ENCODE data around the gene NCAM2.

The NCAM2 gene

DNA sequence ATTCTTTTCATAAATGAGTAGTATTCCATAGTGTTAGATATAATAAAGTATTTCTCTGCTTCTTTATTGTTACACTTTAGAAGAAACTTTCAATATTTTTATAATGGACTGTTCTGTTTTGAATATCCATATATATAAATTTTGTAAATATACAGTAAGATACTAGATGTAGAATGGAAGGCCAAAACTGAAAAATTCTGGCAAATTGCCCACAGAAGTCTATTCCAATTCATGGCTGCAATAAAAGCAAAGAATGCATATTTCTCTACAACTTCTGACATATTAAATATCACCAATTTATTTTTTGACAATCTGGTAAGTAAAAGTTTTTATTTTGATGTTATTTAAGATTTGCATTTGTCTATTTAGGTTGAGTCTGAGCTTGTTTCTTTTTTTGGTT, 532.5 kb downstream of the NCAM2 start:
- no peak for DNase-seq (ENCODE audit: extremely low spot score)
- CTCF ChIA-PET: no interaction called here
- POLR2A ChIA-PET: no interaction called here
- no peak for TF ChIP-seq TARDBP (IDR thresholded peaks at IDR 0.05)
- no peak for TF ChIP-seq SP1 (IDR thresholded peaks at IDR 0.05)
- no peak for TF ChIP-seq NFRKB (IDR thresholded peaks at IDR 0.05)
- no peak for TF ChIP-seq FOXK2 (IDR thresholded peaks at IDR 0.05)
- no peak for TF ChIP-seq FOXM1 (IDR thresholded peaks at IDR 0.05; ENCODE audit: borderline replicate concordance)
- no peak for TF ChIP-seq SUZ12 (IDR thresholded peaks at IDR 0.05)
- no peak for TF ChIP-seq LEF1 (IDR thresholded peaks at IDR 0.05; ENCODE audit: borderline replicate concordance)
- TF ChIP-seq FOXA1 (IDR thresholded peaks at IDR 0.05): no peak
- no peak for TF ChIP-seq ARNT (IDR thresholded peaks at IDR 0.05)
- no peak for TF ChIP-seq ELF4 (IDR thresholded peaks at IDR 0.05)
- TF ChIP-seq, protein P1, sequence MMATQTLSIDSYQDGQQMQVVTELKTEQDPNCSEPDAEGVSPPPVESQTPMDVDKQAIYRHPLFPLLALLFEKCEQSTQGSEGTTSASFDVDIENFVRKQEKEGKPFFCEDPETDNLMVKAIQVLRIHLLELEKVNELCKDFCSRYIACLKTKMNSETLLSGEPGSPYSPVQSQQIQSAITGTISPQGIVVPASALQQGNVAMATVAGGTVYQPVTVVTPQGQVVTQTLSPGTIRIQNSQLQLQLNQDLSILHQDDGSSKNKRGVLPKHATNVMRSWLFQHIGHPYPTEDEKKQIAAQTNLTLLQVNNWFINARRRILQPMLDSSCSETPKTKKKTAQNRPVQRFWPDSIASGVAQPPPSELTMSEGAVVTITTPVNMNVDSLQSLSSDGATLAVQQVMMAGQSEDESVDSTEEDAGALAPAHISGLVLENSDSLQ (IDR thresholded peaks at IDR 0.05): no peak

DNA sequence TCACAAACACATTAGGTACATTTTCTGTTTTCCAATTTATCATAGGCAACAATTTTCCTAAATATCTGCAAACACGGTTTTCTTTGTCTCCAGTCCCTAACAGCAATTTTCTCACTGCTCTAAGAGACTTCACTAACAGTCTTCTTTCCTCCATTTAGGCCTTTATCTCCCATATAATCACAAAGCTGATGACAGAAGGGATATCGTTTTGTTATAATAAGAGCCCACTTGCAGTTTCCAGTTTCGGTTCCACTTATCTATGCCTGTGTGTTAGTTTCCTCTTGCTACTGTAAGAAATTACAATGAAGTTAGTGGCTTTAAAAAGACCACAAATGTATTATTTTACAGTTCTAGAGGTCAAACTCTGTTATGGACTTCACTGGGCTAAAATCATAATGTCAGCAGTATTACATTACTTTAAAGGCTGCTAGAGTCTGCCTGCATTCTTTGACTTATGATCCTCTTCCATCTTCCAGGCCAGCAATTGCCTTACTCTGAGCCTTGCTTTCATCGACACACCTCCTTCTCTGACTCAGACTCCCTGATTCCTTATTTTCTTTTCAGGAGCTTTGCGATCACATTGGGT, 549.3 kb downstream of the NCAM2 start:
- TF ChIP-seq CTBP1 (IDR thresholded peaks at IDR 0.05; ENCODE audit: borderline replicate concordance): no peak
- no peak for TF ChIP-seq L3MBTL2 (conservative IDR thresholded peaks at IDR 0.05)
- no peak for TF ChIP-seq SUZ12 (IDR thresholded peaks at IDR 0.05)
- TF ChIP-seq NFRKB (IDR thresholded peaks at IDR 0.05): no peak
- no peak for TF ChIP-seq FOXA1 (IDR thresholded peaks at IDR 0.05)
- TF ChIP-seq ARNT (IDR thresholded peaks at IDR 0.05): no peak
- TF ChIP-seq LEF1 (IDR thresholded peaks at IDR 0.05; ENCODE audit: borderline replicate concordance): no peak
- TF ChIP-seq ZNF384 (IDR thresholded peaks at IDR 0.05): no peak
- no peak for TF ChIP-seq FOXK2 (IDR thresholded peaks at IDR 0.05)
- no peak for TF ChIP-seq SP1 (IDR thresholded peaks at IDR 0.05)
- TF ChIP-seq, protein P1 (IDR thresholded peaks at IDR 0.05): no peak
- TF ChIP-seq ELF4 (IDR thresholded peaks at IDR 0.05): no peak
- TF ChIP-seq BHLHE40 (IDR thresholded peaks at IDR 0.05; ENCODE audit: borderline replicate concordance): no peak
- no peak for TF ChIP-seq TARDBP (IDR thresholded peaks at IDR 0.05)
- TF ChIP-seq FOXM1 (IDR thresholded peaks at IDR 0.05; ENCODE audit: borderline replicate concordance): no peak
- no peak for TF ChIP-seq HDGF (IDR thresholded peaks at IDR 0.05; ENCODE audit: borderline replicate concordance)
- DNase-seq (ENCODE audit: extremely low spot score): no peak
- ChIA-PET POLR2A (no interaction called here), CTCF (no interaction called here)

DNA sequence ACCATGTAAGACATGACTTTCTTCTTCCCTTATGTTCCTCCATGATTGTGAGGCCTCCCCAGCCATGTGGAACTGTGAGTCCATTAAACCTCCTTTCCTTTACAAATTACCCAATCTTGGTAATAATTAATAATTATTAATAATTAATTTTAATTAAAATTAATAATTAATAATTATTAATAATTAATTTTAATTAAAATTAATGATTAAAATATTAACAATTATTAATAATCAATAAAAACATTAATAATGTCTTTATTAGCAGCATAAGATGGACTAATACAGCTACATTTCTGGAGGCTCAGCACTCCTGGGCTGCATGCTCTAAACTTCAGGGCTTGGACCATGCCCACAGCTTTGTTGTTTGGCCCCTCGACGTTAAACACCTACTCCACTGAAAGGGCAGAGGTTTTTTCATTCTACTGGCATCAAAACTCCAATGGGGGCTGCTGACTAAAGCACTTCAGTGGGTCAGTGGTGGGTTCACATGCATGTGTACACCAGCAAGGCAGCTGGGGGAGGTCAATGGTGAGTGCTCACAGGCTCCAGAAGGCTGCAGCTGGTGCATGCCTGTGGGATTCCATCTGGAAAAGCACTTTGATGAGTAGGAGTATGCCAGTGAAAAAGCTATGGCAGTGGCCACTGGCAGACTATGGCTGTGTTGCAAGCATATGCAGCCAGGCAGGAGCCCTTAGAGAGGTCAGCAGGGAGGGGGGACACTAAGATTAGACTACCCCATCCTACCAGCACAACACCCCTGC, 561.3 kb downstream of the NCAM2 start:
- no peak for DNase-seq (ENCODE audit: extremely low spot score)
- POLR2A ChIA-PET: no interaction called here
- no peak for TF ChIP-seq SP1 (IDR thresholded peaks at IDR 0.05)
- no peak for TF ChIP-seq NFRKB (IDR thresholded peaks at IDR 0.05)
- TF ChIP-seq ARNT (IDR thresholded peaks at IDR 0.05): no peak
- no peak for TF ChIP-seq HDGF (IDR thresholded peaks at IDR 0.05; ENCODE audit: borderline replicate concordance)
- TF ChIP-seq SUZ12 (IDR thresholded peaks at IDR 0.05): no peak
- TF ChIP-seq TARDBP (IDR thresholded peaks at IDR 0.05): no peak
- no peak for TF ChIP-seq L3MBTL2 (conservative IDR thresholded peaks at IDR 0.05)
- TF ChIP-seq ELF4 (IDR thresholded peaks at IDR 0.05): no peak
- TF ChIP-seq LEF1 (IDR thresholded peaks at IDR 0.05; ENCODE audit: borderline replicate concordance): no peak
- TF ChIP-seq FOXA1 (IDR thresholded peaks at IDR 0.05): no peak
- no peak for TF ChIP-seq CTBP1 (IDR thresholded peaks at IDR 0.05; ENCODE audit: borderline replicate concordance)
- no peak for TF ChIP-seq BHLHE40 (IDR thresholded peaks at IDR 0.05; ENCODE audit: borderline replicate concordance)
- no peak for TF ChIP-seq FOXK2 (IDR thresholded peaks at IDR 0.05)
- no peak for TF ChIP-seq FOXM1 (IDR thresholded peaks at IDR 0.05; ENCODE audit: borderline replicate concordance)
- TF ChIP-seq, protein P1 (IDR thresholded peaks at IDR 0.05): no peak
- TF ChIP-seq ZNF384 (IDR thresholded peaks at IDR 0.05): no peak
- CTCF ChIA-PET: no interaction called here
